Motor neuron (in vitro differentiated cells): ENCODE measurements around the gene MTMR8. TPM values are rescaled to one million over a fixed set of nuclear protein-coding genes. Genes with fewer than 3 reads are reported as not detected.
A peak's percentile ranks its signal among the peaks of the same experiment; 100 is the strongest.

Experiments used
- ATAC-seq, 8 experiments: fragments of 200-7000 bp; cut with Tn5 transposase; replicated peaks in 6 of 8; 2 replicates each; pipeline ENCODE4 v1.8.0; 2021; ENCODE audit warnings: mild to moderate bottlenecking in 8 of 8, moderate library complexity in 8 of 8
- H3K27ac ChIP-seq, 2 donors: fragments of 250-450 bp; sonication (Bioruptor Pico); 2 replicates each; pipeline ENCODE4 v1.9.0; 2021; ENCODE audit warnings: antibody characterized with exemption in 2 of 2, mild to moderate bottlenecking in 2 of 2, moderate library complexity in 1 of 2
- H3K4me1 ChIP-seq, 2 donors: fragments of 250-450 bp; sonication (Bioruptor Pico); replicated peaks in 1 of 2; 2 replicates each; pipeline ENCODE4 v1.6.1; 2021; ENCODE audit warnings: antibody characterized with exemption in 2 of 2, mild to moderate bottlenecking in 2 of 2, moderate library complexity in 1 of 2
- H3K4me3 ChIP-seq, 5 donors: fragments of 250-450 bp; sonication (Bioruptor Pico); 2 replicates each; pipeline ENCODE4 v1.9.0; 2021; ENCODE audit warnings: antibody characterized with exemption in 5 of 5, mild to moderate bottlenecking in 5 of 5, moderate library complexity in 4 of 5
- WGBS, 10 experiments: fragments of 450-650 bp; shearing (Covaris generic); methylation state at CpG; one replicate each; pipeline ENCODE4 v1.0.0; 2022; 5-methylcytosine and 5-hydroxymethylcytosine counted together
- in situ Hi-C, 9 experiments: fragments of 400-800 bp; cut with MboI; loops; one replicate each; pipeline ENCODE4 v1.15.0; 2021; ENCODE audit warnings: low sequenced_read_pairs in 9 of 9, low pct_unique_long_range_greater_than_20kb in 2 of 9; ENCODE audit not compliant: unreplicated experiment in 9 of 9
- total RNA-seq, 8 experiments: library from RNA; unstranded; fragments of 300-600 nt; gene quantifications; 2 replicates each; pipeline versions ENCODE4 v1.2.3 to v1.2.4, GENCODE V29; 2022

The MTMR8 gene
- total RNA-seq, 8 experiments from 2014 or later, result 0.38 to 4.9 (median 1.9) TPM; not detected in 1

- Histone ChIP-seq H3K27ac (no peak overlapping the region), H3K4me3 (no peak overlapping the region), H3K4me1 (no peaks in the 10 kb centered on the region)
- no peak for ATAC-seq
- in situ Hi-C loops, result no loop called here
- WGBS, 10 experiments, result 0 to 83% (median 60%) methylated on average over 1 of the region's 1 CpG; no CpG with 5 or more reads in 7 of the 10 experiments
Observed at GRCh38 chrX:64379924-64380323, 15.3 kb downstream of the MTMR8 start.

GRCh38 chrX:64377753-64378152 is 17.5 kb downstream of the MTMR8 start:
- Histone ChIP-seq H3K4me1 (no peaks in the 10 kb centered on the region), H3K27ac (no peak overlapping the region), H3K4me3 (no peak overlapping the region)
- 0 to 51% (median 13%) methylated on average over 1 to 3 of the region's 3 CpGs; no CpG with 5 or more reads in 7 of the 10 experiments for WGBS, 10 experiments
- in situ Hi-C loops, result no loop called here
- no peak for ATAC-seq

- Histone ChIP-seq H3K4me3 (no peak overlapping the region), H3K4me1 (no peaks in the 10 kb centered on the region), H3K27ac (no peak overlapping the region)
- in situ Hi-C loops, result no loop called here
- 0 to 100% (median 80%) methylated on average over 1 to 5 of the region's 5 CpGs; no CpG with 5 or more reads in 5 of the 10 experiments for WGBS, 10 experiments
- ATAC-seq, result no peak
Observed at GRCh38 chrX:64352081-64352480, 43.2 kb downstream of the MTMR8 start.

GRCh38 chrX:64350521-64350920 is 44.7 kb downstream of the MTMR8 start:
- in situ Hi-C loops, result no loop called here
- no peak for ATAC-seq
- Histone ChIP-seq H3K4me1 (no peaks in the 10 kb centered on the region), H3K4me3 (no peak overlapping the region), H3K27ac (no peak overlapping the region)
- 0 to 27% (median 20%) methylated on average over 1 of the region's 1 CpG; no CpG with 5 or more reads in 7 of the 10 experiments for WGBS, 10 experiments

- no peak for ATAC-seq
- no peak overlapping the region for H3K27ac ChIP-seq
- in situ Hi-C loops, result no loop called here
- H3K4me1 ChIP-seq, result no peaks in the 10 kb centered on the region
- no peak overlapping the region for H3K4me3 ChIP-seq
- 0 to 94% (median 69%) methylated on average over 1 to 4 of the region's 4 CpGs; no CpG with 5 or more reads in 2 of the 10 experiments for WGBS, 10 experiments
Observed at GRCh38 chrX:64350047-64350446, 45.2 kb downstream of the MTMR8 start.

- 0 to 100% (median 40%) methylated on average over 1 of the region's 1 CpG; no CpG with 5 or more reads in 5 of the 10 experiments for WGBS, 10 experiments
Observed at GRCh38 chrX:64342811-64343210, 52.4 kb downstream of the MTMR8 start.

GRCh38 chrX:64338296-64338695 is 57.0 kb downstream of the MTMR8 start:
- in situ Hi-C loops, result no loop called here
- H3K27ac ChIP-seq, result no peak overlapping the region
- 0 to 50% (median 0%) methylated on average over 1 of the region's 1 CpG; no CpG with 5 or more reads in 7 of the 10 experiments for WGBS, 10 experiments
- peak in 2 of 8 experiments; percentile 44 to 71 for ATAC-seq
- H3K4me3 ChIP-seq, result no peak overlapping the region
- H3K4me1 ChIP-seq, result no peaks in the 10 kb centered on the region

More at GRCh38 chrX:64342811-64343210, 52.4 kb downstream of the MTMR8 start:
- Histone ChIP-seq H3K4me1 (no peaks in the 10 kb centered on the region), H3K27ac (no peak overlapping the region), H3K4me3 (no peak overlapping the region)
- ATAC-seq, result no peak
- in situ Hi-C loops, result no loop called here

- no peak overlapping the region for H3K4me3 ChIP-seq
- in situ Hi-C loops, result no loop called here
- ATAC-seq, result no peak
- no peak overlapping the region for H3K27ac ChIP-seq
- H3K4me1 ChIP-seq, result no peaks in the 10 kb centered on the region
- WGBS, 10 experiments, result 0 to 100% (median 52%) methylated on average over 1 to 3 of the region's 3 CpGs; no CpG with 5 or more reads in 3 of the 10 experiments
Observed at GRCh38 chrX:64334467-64334866, 60.8 kb downstream of the MTMR8 start.

- H3K4me1 ChIP-seq, result no peaks in the 10 kb centered on the region
- no peak overlapping the region for H3K27ac ChIP-seq
- H3K4me3 ChIP-seq, result no peak overlapping the region
- in situ Hi-C loops, result no loop called here
- no peak for ATAC-seq
Observed at GRCh38 chrX:64330284-64330683, 65.0 kb downstream of the MTMR8 start.

GRCh38 chrX:64321507-64321906 is 73.7 kb downstream of the MTMR8 start:
- ATAC-seq, result no peak
- H3K4me1 ChIP-seq, result no peaks in the 10 kb centered on the region
- 0 to 100% (median 57%) methylated on average over 1 to 2 of the region's 2 CpGs; no CpG with 5 or more reads in 3 of the 10 experiments for WGBS, 10 experiments
- no peak overlapping the region for H3K4me3 ChIP-seq
- in situ Hi-C loops, result no loop called here
- no peak overlapping the region for H3K27ac ChIP-seq

GRCh38 chrX:64313624-64314023 is 81.6 kb downstream of the MTMR8 start:
- 0 to 100% (median 40%) methylated on average over 1 of the region's 1 CpG; no CpG with 5 or more reads in 5 of the 10 experiments for whole genome bisulfite sequencing, 10 experiments
- in situ Hi-C loops, result no loop called here
- H3K4me1 ChIP-seq, result no peaks in the 10 kb centered on the region
- no peak overlapping the region for H3K4me3 ChIP-seq
- H3K27ac ChIP-seq, result no peak overlapping the region
- no peak for ATAC-seq

- no peak for ATAC-seq
- 0 to 81% (median 73%) methylated on average over 1 to 6 of the region's 7 CpGs; no CpG with 5 or more reads in 4 of the 10 experiments for WGBS, 10 experiments
- no peak overlapping the region for H3K4me3 ChIP-seq
- no peak overlapping the region for H3K27ac ChIP-seq
- in situ Hi-C loops, result no loop called here
- H3K4me1 ChIP-seq, result no peaks in the 10 kb centered on the region
Observed at GRCh38 chrX:64306712-64307111, 88.5 kb downstream of the MTMR8 start.

- H3K4me3 ChIP-seq, result no peak overlapping the region
- H3K4me1 ChIP-seq, result no peaks in the 10 kb centered on the region
- ATAC-seq, result no peak
- in situ Hi-C loops, result no loop called here
- 0 to 80% (median 45%) methylated on average over 1 to 2 of the region's 2 CpGs; no CpG with 5 or more reads in 6 of the 10 experiments for WGBS, 10 experiments
- H3K27ac ChIP-seq, result no peak overlapping the region
Observed at GRCh38 chrX:64291123-64291522, 104.1 kb downstream of the MTMR8 start.

- no peak overlapping the region for H3K27ac ChIP-seq
- in situ Hi-C loops, result no loop called here
- no peaks in the 10 kb centered on the region for H3K4me1 ChIP-seq
- no peak for ATAC-seq
- H3K4me3 ChIP-seq, result no peak overlapping the region
Observed at GRCh38 chrX:64265265-64265664, 130.0 kb downstream of the MTMR8 start.
